ENCODE data around the gene DROSHA.

DROSHA gene

DNA sequence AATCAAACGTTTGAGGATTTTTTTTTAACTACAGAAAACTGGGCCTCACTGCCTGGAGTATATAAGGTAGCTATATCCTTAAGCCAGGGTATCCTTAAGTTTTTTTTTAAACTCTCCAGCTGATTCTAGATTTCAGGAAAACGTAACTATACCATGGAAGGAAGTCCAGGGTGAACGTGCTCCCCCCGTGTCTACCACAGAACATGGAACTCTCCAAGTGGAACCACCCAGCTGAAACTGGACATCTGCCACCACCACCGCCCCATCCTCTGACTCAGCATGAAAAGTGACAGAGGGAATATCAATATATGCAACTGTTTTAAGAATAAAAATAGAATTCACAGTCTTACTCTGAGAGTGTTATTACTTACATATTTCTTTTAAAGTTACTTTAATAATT is 61.3 kb downstream of the DROSHA start:
- no peak overlapping the region for H3K4me3 Mint-ChIP-seq
- peaks cover 45% of the 10 kb centered on the region for H3K36me3 Mint-ChIP-seq (ENCODE audit: low read depth)
- no peaks in the 10 kb centered on the region for H3K4me1 Mint-ChIP-seq (ENCODE audit: low read depth)
- H3K9me3 Mint-ChIP-seq, result no peaks in the 10 kb centered on the region
- no peaks in the 10 kb centered on the region for H3K27me3 Mint-ChIP-seq (ENCODE audit: low read depth)
- no peak overlapping the region for H3K27ac Mint-ChIP-seq

DNA sequence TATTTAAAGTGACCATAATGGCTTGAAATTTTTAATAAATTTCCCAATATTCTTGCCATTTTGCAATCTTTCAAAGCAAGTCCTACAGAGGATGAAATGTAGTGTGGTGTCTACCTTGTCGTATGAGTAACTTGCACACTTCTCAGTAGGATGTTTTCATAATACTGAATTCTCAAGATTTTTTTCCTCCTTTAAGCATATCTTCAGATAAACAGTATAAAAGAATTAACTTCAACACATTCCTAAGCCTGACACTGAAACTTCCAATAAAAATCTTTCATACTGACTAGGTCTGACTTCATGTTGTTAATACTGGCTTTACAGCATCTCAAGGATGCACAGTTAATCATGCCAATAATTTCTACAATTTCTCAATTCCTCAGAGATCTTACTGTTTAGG is 62.0 kb downstream of the DROSHA start:
- H3K27ac Mint-ChIP-seq, result no peak overlapping the region
- H3K36me3 Mint-ChIP-seq (ENCODE audit: low read depth), result peaks cover 47% of the 10 kb centered on the region
- H3K4me3 Mint-ChIP-seq, result no peak overlapping the region

DNA sequence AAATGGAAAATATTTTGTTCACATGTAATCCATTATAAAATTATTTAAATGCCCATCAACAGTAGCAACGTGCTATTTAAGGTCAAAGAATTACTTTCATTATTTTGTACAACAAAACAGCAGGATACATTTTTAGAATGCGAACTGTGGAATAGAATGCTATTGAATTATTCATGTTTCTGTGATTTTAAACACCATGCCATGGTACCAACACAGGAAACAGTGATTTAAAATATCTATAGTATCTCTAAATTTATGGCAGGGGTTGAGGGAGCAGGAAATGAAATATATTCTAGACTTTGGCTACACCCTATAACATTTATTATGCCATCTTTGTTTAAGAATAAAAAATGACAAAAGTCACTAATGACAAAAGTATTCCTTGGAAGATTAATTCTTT is 62.4 kb downstream of the DROSHA start:
- no peak overlapping the region for H3K27ac Mint-ChIP-seq
- no peaks in the 10 kb centered on the region for H3K9me3 Mint-ChIP-seq
- H3K36me3 Mint-ChIP-seq (ENCODE audit: low read depth), result peaks cover 51% of the 10 kb centered on the region
- no peaks in the 10 kb centered on the region for H3K4me1 Mint-ChIP-seq (ENCODE audit: low read depth)
- no peaks in the 10 kb centered on the region for H3K27me3 Mint-ChIP-seq (ENCODE audit: low read depth)
- H3K4me3 Mint-ChIP-seq, result no peak overlapping the region

More for the DNA sequence above, 62.0 kb downstream of the DROSHA start:
- no peaks in the 10 kb centered on the region for H3K4me1 Mint-ChIP-seq (ENCODE audit: low read depth)
- H3K27me3 Mint-ChIP-seq (ENCODE audit: low read depth), result no peaks in the 10 kb centered on the region
- H3K9me3 Mint-ChIP-seq, result no peaks in the 10 kb centered on the region

DNA sequence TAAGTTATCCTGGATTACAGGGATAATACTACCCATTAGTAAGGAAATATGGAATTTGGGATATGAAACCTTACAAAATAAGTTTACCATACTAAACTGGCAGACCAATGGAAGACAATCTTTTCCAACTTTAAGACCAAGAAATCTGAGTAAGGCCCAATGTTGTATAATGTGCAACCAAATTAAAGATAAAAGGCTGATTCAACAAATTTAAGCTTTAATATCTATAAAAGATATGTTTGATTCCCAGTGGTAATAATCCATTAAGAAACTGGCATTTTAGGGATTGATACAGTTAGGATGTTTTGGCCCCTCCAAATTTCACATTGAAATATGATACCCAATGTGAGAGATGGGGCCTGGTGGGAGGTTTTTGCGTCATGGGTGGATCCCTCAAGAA is 66.6 kb downstream of the DROSHA start:
- Mint-ChIP-seq H3K4me3 (no peak overlapping the region), H3K9me3 (peaks cover 33% of the 10 kb centered on the region), H3K27me3 (ENCODE audit: low read depth) (no peaks in the 10 kb centered on the region), H3K27ac (no peak overlapping the region), H3K4me1 (ENCODE audit: low read depth) (no peaks in the 10 kb centered on the region), H3K36me3 (ENCODE audit: low read depth) (peaks cover 70% of the 10 kb centered on the region)

- Mint-ChIP-seq H3K27me3 (ENCODE audit: low read depth) (no peaks in the 10 kb centered on the region), H3K27ac (no peak overlapping the region), H3K9me3 (peaks cover 45% of the 10 kb centered on the region), H3K36me3 (ENCODE audit: low read depth) (peaks cover 78% of the 10 kb centered on the region), H3K4me3 (no peak overlapping the region), H3K4me1 (ENCODE audit: low read depth) (no peaks in the 10 kb centered on the region)
Measured at GRCh38 chr5:31464081-31464480, 67.8 kb downstream of the DROSHA start.

GRCh38 chr5:31463351-31463750 is 68.5 kb downstream of the DROSHA start:
- H3K36me3 Mint-ChIP-seq (ENCODE audit: low read depth), result peaks cover 80% of the 10 kb centered on the region
- H3K4me3 Mint-ChIP-seq, result no peak overlapping the region
- H3K4me1 Mint-ChIP-seq (ENCODE audit: low read depth), result no peaks in the 10 kb centered on the region
- H3K27ac Mint-ChIP-seq, result no peak overlapping the region
- H3K9me3 Mint-ChIP-seq, result peaks cover 45% of the 10 kb centered on the region
- H3K27me3 Mint-ChIP-seq (ENCODE audit: low read depth), result no peaks in the 10 kb centered on the region

DNA sequence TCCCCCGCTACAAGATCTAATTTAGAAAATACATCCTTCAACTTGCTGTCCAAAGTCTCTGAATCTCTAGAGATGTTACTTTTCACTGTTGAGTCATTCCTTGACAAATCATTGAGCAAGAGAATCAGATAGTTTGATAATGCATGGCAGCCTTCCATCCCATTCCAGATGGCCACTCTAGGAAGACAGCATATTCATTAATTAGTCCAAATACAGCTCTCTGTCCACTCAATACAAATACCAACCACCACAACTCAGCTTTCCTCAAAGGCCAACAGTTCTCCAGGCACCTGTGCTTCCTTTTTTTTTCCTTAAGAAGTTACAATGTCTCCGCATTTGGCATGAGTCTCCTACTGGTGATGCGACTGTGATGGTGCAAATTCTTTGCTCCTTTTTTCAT is 72.3 kb downstream of the DROSHA start:
- H3K4me3 Mint-ChIP-seq, result no peak overlapping the region
- H3K27me3 Mint-ChIP-seq (ENCODE audit: low read depth), result no peaks in the 10 kb centered on the region
- no peak overlapping the region for H3K27ac Mint-ChIP-seq
- peaks cover 62% of the 10 kb centered on the region for H3K9me3 Mint-ChIP-seq
- H3K36me3 Mint-ChIP-seq (ENCODE audit: low read depth), result peaks cover 75% of the 10 kb centered on the region
- no peaks in the 10 kb centered on the region for H3K4me1 Mint-ChIP-seq (ENCODE audit: low read depth)

GRCh38 chr5:31455172-31455571 is 76.7 kb downstream of the DROSHA start:
- H3K36me3 Mint-ChIP-seq (ENCODE audit: low read depth), result peaks cover 53% of the 10 kb centered on the region
- H3K4me1 Mint-ChIP-seq (ENCODE audit: low read depth), result peaks cover 3% of the 10 kb centered on the region
- H3K27ac Mint-ChIP-seq, result no peak overlapping the region
- H3K9me3 Mint-ChIP-seq, result peaks cover 32% of the 10 kb centered on the region
- H3K27me3 Mint-ChIP-seq (ENCODE audit: low read depth), result no peaks in the 10 kb centered on the region
- no peak overlapping the region for H3K4me3 Mint-ChIP-seq

DNA sequence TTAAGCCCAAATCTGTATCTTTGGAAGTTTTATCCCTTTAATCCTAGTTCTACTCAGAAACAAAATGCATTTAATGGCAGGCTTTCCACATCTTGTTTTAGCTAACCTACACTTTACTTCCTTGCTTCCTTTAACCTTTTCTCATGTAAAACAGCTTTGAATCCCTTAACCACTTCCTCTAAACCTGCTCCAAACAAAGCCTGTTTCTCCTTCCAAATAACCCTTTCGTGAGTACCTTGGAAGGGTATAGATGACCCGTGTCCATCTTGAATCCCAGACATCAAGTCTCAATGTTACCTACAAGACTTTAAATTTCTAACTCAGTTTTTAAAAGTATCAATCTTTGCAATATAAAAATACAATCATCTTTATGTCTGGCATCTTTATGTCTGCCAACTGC is 78.4 kb downstream of the DROSHA start:
- H3K36me3 Mint-ChIP-seq (ENCODE audit: low read depth), result peaks cover 57% of the 10 kb centered on the region
- H3K4me1 Mint-ChIP-seq (ENCODE audit: low read depth), result peaks cover 3% of the 10 kb centered on the region
- H3K27me3 Mint-ChIP-seq (ENCODE audit: low read depth), result no peaks in the 10 kb centered on the region
- H3K27ac Mint-ChIP-seq, result no peak overlapping the region
- peaks cover 22% of the 10 kb centered on the region for H3K9me3 Mint-ChIP-seq
- H3K4me3 Mint-ChIP-seq, result no peak overlapping the region

- no peak overlapping the region for H3K27ac Mint-ChIP-seq
- no peak overlapping the region for H3K4me3 Mint-ChIP-seq
- peaks cover 22% of the 10 kb centered on the region for H3K9me3 Mint-ChIP-seq
- H3K36me3 Mint-ChIP-seq (ENCODE audit: low read depth), result peaks cover 60% of the 10 kb centered on the region
- peaks cover 3% of the 10 kb centered on the region for H3K4me1 Mint-ChIP-seq (ENCODE audit: low read depth)
- H3K27me3 Mint-ChIP-seq (ENCODE audit: low read depth), result no peaks in the 10 kb centered on the region
Measured at GRCh38 chr5:31452314-31452713, 79.6 kb downstream of the DROSHA start.

DNA sequence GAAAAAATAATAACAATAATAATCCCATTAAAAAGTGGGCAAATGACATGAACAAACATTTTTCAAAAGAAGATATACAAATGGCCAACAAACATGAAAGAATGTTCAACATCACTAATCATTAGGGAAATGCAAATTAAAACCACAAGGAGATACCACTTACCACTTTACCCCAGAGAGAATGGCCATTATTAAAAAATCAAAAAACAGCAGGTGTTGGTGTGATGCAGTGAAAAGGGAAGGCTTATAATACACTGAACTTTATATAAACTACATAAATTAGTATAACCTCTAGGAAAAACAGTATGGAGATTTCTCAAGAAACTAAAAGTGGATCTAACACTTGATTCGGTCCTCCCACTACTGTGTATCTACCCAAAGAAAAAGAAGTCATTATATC is 81.9 kb downstream of the DROSHA start:
- no peak overlapping the region for H3K27ac Mint-ChIP-seq
- no peaks in the 10 kb centered on the region for H3K27me3 Mint-ChIP-seq (ENCODE audit: low read depth)
- H3K4me1 Mint-ChIP-seq (ENCODE audit: low read depth), result peaks cover 4% of the 10 kb centered on the region
- H3K9me3 Mint-ChIP-seq, result peaks cover 7% of the 10 kb centered on the region
- H3K4me3 Mint-ChIP-seq, result no peak overlapping the region
- H3K36me3 Mint-ChIP-seq (ENCODE audit: low read depth), result peaks cover 62% of the 10 kb centered on the region

DNA sequence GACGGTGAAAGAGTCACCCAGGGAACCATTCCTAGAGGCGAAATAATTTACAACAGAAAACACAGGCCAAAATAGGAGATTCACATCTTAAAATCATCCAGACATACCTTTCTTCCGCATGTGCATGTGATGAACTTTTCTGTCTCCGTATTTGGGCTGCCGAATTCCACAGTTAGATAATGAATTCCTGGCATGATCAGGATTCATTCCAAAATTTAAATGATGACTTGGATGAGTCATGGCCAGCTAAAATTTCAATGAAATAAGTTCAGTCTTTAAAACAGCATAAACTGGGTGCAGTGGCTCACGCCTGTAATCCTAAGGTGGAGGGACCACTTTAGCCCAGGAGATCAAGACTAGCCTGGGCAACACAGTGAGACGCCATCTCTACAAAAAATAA is 82.7 kb downstream of the DROSHA start:
- H3K36me3 Mint-ChIP-seq (ENCODE audit: low read depth), result peaks cover 63% of the 10 kb centered on the region
- H3K4me3 Mint-ChIP-seq, result no peak overlapping the region
- peaks cover 4% of the 10 kb centered on the region for H3K4me1 Mint-ChIP-seq (ENCODE audit: low read depth)
- no peak overlapping the region for H3K27ac Mint-ChIP-seq
- peaks cover 4% of the 10 kb centered on the region for H3K9me3 Mint-ChIP-seq
- H3K27me3 Mint-ChIP-seq (ENCODE audit: low read depth), result no peaks in the 10 kb centered on the region

GRCh38 chr5:31445041-31445600 is 86.8 kb downstream of the DROSHA start:
- Mint-ChIP-seq H3K4me3 (no peak overlapping the region), H3K27me3 (ENCODE audit: low read depth) (no peaks in the 10 kb centered on the region), H3K9me3 (no peaks in the 10 kb centered on the region), H3K27ac (no peak overlapping the region), H3K4me1 (ENCODE audit: low read depth) (peaks cover 1% of the 10 kb centered on the region), H3K36me3 (ENCODE audit: low read depth) (peaks cover 53% of the 10 kb centered on the region)

- H3K9me3 Mint-ChIP-seq, result no peaks in the 10 kb centered on the region
- H3K36me3 Mint-ChIP-seq (ENCODE audit: low read depth), result peaks cover 39% of the 10 kb centered on the region
- no peaks in the 10 kb centered on the region for H3K27me3 Mint-ChIP-seq (ENCODE audit: low read depth)
- no peak overlapping the region for H3K27ac Mint-ChIP-seq
- no peak overlapping the region for H3K4me3 Mint-ChIP-seq
- H3K4me1 Mint-ChIP-seq (ENCODE audit: low read depth), result peaks cover 1% of the 10 kb centered on the region
Measured at GRCh38 chr5:31443572-31443971, 88.3 kb downstream of the DROSHA start.

DNA sequence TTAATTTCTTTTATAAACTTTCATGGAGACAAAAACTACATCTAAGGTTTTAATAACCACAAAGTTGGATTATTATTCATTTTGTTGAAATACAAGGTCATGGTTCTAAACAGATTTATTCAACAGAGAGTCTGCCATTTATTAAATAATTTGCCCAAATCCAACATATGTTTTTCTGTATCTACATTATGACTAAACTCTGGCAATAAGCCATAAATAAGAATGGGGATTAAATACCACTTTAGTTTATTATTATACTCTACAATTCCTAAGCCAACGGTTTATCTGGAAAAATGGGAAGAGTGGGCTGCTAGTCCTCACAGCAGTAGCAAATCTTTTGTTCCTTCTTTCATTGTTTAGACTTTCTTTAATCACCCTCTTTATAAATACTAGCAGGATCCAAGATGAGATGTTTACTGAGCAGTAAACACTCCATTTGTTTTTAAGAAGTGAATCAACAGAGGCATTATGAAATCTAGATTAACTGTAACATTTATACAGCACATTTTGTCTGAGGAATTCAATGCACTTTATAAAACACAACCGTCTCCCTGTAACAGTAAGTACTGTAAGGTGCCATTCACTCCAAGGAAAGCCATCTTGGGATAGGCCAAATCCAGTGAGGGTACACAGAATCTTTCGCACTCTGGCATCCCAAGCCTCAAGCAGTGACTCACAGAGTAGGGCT is 89.7 kb downstream of the DROSHA start:
- Mint-ChIP-seq H3K27me3 (ENCODE audit: low read depth) (no peaks in the 10 kb centered on the region), H3K4me1 (ENCODE audit: low read depth) (peaks cover 1% of the 10 kb centered on the region), H3K4me3 (no peak overlapping the region), H3K27ac (no peak overlapping the region), H3K36me3 (ENCODE audit: low read depth) (peaks cover 31% of the 10 kb centered on the region), H3K9me3 (no peaks in the 10 kb centered on the region)
